ENCODE data around the gene COL9A3. TPM values are rescaled to one million over a fixed set of nuclear protein-coding genes. Genes with fewer than 3 reads are reported as not detected.

COL9A3 gene
- total RNA-seq, 1 experiment from 2014 or later = not detected

DNA sequence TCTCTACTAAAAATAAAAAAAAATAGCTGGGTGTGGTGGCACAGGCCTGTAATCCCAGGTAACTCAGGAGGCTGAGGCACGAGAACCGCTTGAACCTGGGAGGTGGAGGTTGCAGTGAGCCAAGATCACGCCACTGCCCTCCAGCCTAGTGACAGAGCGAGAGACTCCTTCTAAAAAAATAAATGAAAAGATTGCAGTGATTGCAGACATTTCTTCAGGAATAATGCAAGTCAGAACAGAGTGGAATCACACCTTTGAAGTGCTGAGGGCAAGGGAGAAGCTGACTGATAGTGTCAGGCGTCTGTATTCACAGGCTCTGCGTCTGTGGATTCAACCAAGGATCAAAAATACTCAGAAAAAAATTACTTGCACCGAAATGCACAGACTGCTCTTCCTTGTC lies 47.4 kb downstream of the COL9A3 start:
- Mint-ChIP-seq H3K36me3 (ENCODE audit: insufficient read depth, unreplicated experiment) (peaks cover 15% of the 10 kb centered on the region), H3K4me3 (ENCODE audit: unreplicated experiment) (no peak overlapping the region), H3K9me3 (ENCODE audit: unreplicated experiment) (no peaks in the 10 kb centered on the region), H3K4me1 (ENCODE audit: insufficient read depth, unreplicated experiment) (peaks cover 6% of the 10 kb centered on the region), H3K27ac (ENCODE audit: low read depth, unreplicated experiment) (no peak overlapping the region), H3K27me3 (ENCODE audit: insufficient read depth, unreplicated experiment) (peaks cover 10% of the 10 kb centered on the region)
- DNase-seq (ENCODE audit: unreplicated experiment) = no peak
- intact Hi-C loops (cut with micrococcal nuclease) = loop anchor here (5.0 kb wide), 1 partner anchor 42 kb away; no protein-coding TSS in a partner anchor
- ChIA-PET CTCF (interaction anchor here (0.7 to 1.6 kb wide), 4 partner anchors 9 to 191 kb away, joined by 3 to 6 read pairs (median 3); no protein-coding TSS in a partner anchor), POLR2A (no interaction called here)
- TF ChIP-seq CTCF (IDR thresholded peaks at IDR 0.05; ENCODE audit: unreplicated experiment) = no peak
- BruUV-seq (replicated peaks) = no TSS peak

GRCh38 chr20:62872184-62872847 lies 55.5 kb downstream of the COL9A3 start:
- BruUV-seq (replicated peaks) = no TSS peak
- Mint-ChIP-seq H3K9me3 (ENCODE audit: unreplicated experiment) (no peaks in the 10 kb centered on the region), H3K27me3 (ENCODE audit: insufficient read depth, unreplicated experiment) (no peaks in the 10 kb centered on the region), H3K4me1 (ENCODE audit: insufficient read depth, unreplicated experiment) (peaks cover 6% of the 10 kb centered on the region), H3K27ac (ENCODE audit: low read depth, unreplicated experiment) (no peak overlapping the region), H3K36me3 (ENCODE audit: insufficient read depth, unreplicated experiment) (peaks cover 15% of the 10 kb centered on the region), H3K4me3 (ENCODE audit: unreplicated experiment) (no peak overlapping the region)
- TF ChIP-seq CTCF (IDR thresholded peaks at IDR 0.05; ENCODE audit: unreplicated experiment) = no peak
- no peak for DNase-seq (ENCODE audit: unreplicated experiment)
- ChIA-PET POLR2A (interaction anchor here (0.7 kb wide), 2 partner anchors 66 to 684 kb away, joined by 3 read pairs; partner anchors contain the start of gene GID8), CTCF (interaction anchor here (0.6 to 3.8 kb wide), 6 partner anchors 17 to 1276 kb away, joined by 3 to 21 read pairs (median 4); no protein-coding TSS in a partner anchor)
- intact Hi-C loops (cut with micrococcal nuclease) = no loop called here

DNA sequence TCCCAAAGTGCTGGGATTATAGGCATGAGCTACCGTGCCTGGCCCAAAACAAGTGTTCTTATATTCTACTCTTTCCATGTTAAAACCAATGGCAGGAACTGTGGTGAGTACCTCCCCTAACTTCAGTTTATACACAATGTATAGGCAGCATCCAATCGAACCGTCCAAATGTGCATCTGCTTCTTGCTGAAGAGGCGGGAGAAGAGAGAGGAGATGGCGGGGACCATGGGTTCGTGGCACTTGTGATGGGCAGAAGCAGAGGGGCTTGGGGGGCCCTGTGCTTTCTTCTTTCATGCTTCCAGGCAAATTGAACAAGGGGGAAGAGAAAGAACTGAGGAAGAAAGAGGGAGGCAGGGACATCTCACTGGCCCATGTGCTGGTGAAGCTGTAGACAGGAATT lies 56.0 kb downstream of the COL9A3 start:
- no peak for DNase-seq (ENCODE audit: unreplicated experiment)
- POLR2A ChIA-PET = interaction anchor here (0.6 to 0.7 kb wide), 2 partner anchors 13 to 351 kb away, joined by 3 read pairs; no protein-coding TSS in a partner anchor
- Mint-ChIP-seq H3K4me1 (ENCODE audit: insufficient read depth, unreplicated experiment) (peaks cover 6% of the 10 kb centered on the region), H3K27ac (ENCODE audit: low read depth, unreplicated experiment) (no peak overlapping the region), H3K9me3 (ENCODE audit: unreplicated experiment) (no peaks in the 10 kb centered on the region), H3K27me3 (ENCODE audit: insufficient read depth, unreplicated experiment) (no peaks in the 10 kb centered on the region), H3K4me3 (ENCODE audit: unreplicated experiment) (no peak overlapping the region), H3K36me3 (ENCODE audit: insufficient read depth, unreplicated experiment) (peaks cover 15% of the 10 kb centered on the region)
- CTCF ChIA-PET = interaction anchor here (0.6 to 3.8 kb wide), 8 partner anchors 8 to 1275 kb away, joined by 3 to 21 read pairs (median 3); no protein-coding TSS in a partner anchor
- no peak for TF ChIP-seq CTCF (IDR thresholded peaks at IDR 0.05; ENCODE audit: unreplicated experiment)
- intact Hi-C loops (cut with micrococcal nuclease) = no loop called here
- no TSS peak for BruUV-seq (replicated peaks)

- H3K4me3 Mint-ChIP-seq (ENCODE audit: unreplicated experiment) = no peak overlapping the region
- BruUV-seq (replicated peaks) = no TSS peak
- no peak for TF ChIP-seq CTCF (IDR thresholded peaks at IDR 0.05; ENCODE audit: unreplicated experiment)
Observed at GRCh38 chr20:62873280-62873679, 56.4 kb downstream of the COL9A3 start.

More at GRCh38 chr20:62873280-62873679, 56.4 kb downstream of the COL9A3 start:
- Mint-ChIP-seq H3K4me1 (ENCODE audit: insufficient read depth, unreplicated experiment) (peaks cover 6% of the 10 kb centered on the region), H3K27ac (ENCODE audit: low read depth, unreplicated experiment) (no peak overlapping the region), H3K36me3 (ENCODE audit: insufficient read depth, unreplicated experiment) (peaks cover 15% of the 10 kb centered on the region), H3K27me3 (ENCODE audit: insufficient read depth, unreplicated experiment) (no peaks in the 10 kb centered on the region), H3K9me3 (ENCODE audit: unreplicated experiment) (no peaks in the 10 kb centered on the region)
- POLR2A ChIA-PET = interaction anchor here (0.6 to 0.7 kb wide), 2 partner anchors 13 to 350 kb away, joined by 3 read pairs; no protein-coding TSS in a partner anchor
- CTCF ChIA-PET = interaction anchor here (0.6 to 3.8 kb wide), 8 partner anchors 9 to 1275 kb away, joined by 3 to 21 read pairs (median 3); no protein-coding TSS in a partner anchor
- no peak for DNase-seq (ENCODE audit: unreplicated experiment)
- intact Hi-C loops (cut with micrococcal nuclease) = no loop called here

All from MCF 10A (cell line).